Loucy (cell line): ENCODE results near the gene SMG6.
"Not testable (repeated sequence)": the region's sequence is repeated elsewhere in the genome, so short reads cannot be mapped to it uniquely, and the experiment has no call there.

Experiments
- H2AFZ ChIP-seq: fragments of 200-600 bp; sonication (generic); 2 replicates; pipeline ENCODE4 v1.6.0; 2016; ENCODE audit warnings: antibody characterized with exemption, mild to moderate bottlenecking, low read length, moderate library complexity
- H3F3A ChIP-seq: fragments of 200-600 bp; 2 replicates; pipeline ENCODE4 v1.6.0; 2016; ENCODE audit warnings: antibody characterized with exemption, low read depth, mild to moderate bottlenecking
- H3K27me3 ChIP-seq: fragments of 200-600 bp; sonication (generic); 2 replicates; pipeline ENCODE4 v1.6.1; 2014; ENCODE audit warnings: low read length, mild to moderate bottlenecking; ENCODE audit not compliant: insufficient read depth, poor library complexity, severe bottlenecking
- H3K36me3 ChIP-seq: fragments of 200-600 bp; sonication (generic); 2 replicates; pipeline ENCODE4 v1.6.1; 2016; ENCODE audit warnings: low read length; ENCODE audit not compliant: insufficient read depth
- H3K4me1 ChIP-seq: fragments of 200-600 bp; sonication (generic); 2 replicates; pipeline ENCODE4 v1.5.1; 2014; ENCODE audit warnings: low read length, mild to moderate bottlenecking; ENCODE audit not compliant: insufficient read depth, poor library complexity, severe bottlenecking
- H3K4me2 ChIP-seq: fragments of 200-600 bp; sonication (generic); 2 replicates; pipeline ENCODE4 v1.6.0; 2014; ENCODE audit warnings: antibody characterized with exemption, low read length, low read depth, mild to moderate bottlenecking; ENCODE audit not compliant: poor library complexity, severe bottlenecking
- H3K4me3 ChIP-seq: fragments of 200-600 bp; sonication (generic); 2 replicates; pipeline ENCODE4 v1.5.1; 2014; ENCODE audit warnings: low read length, mild to moderate bottlenecking, mixed read lengths; ENCODE audit not compliant: poor library complexity, severe bottlenecking
- H3K79me2 ChIP-seq: fragments of 200-600 bp; sonication (generic); 2 replicates; pipeline ENCODE4 v1.6.1; 2014; ENCODE audit warnings: low read length; ENCODE audit not compliant: insufficient read depth
- H3K9ac ChIP-seq: fragments of 200-600 bp; sonication (generic); 2 replicates; pipeline ENCODE4 v1.6.0; 2014; ENCODE audit warnings: mild to moderate bottlenecking, low read depth, low read length, moderate library complexity; ENCODE audit not compliant: poor library complexity, severe bottlenecking
- H3K9me2 ChIP-seq: fragments of 200-600 bp; sonication (generic); replicated peaks from 2 replicates; pipeline ENCODE4 v1.6.1; 2016; ENCODE audit warnings: low read depth, low read length, mixed read lengths
- H3K9me3 ChIP-seq: fragments of 200-600 bp; sonication (generic); 2 replicates; pipeline ENCODE4 v1.6.1; 2014; ENCODE audit warnings: mild to moderate bottlenecking, antibody characterized with exemption, low read length, low read depth; ENCODE audit not compliant: insufficient read depth
- H4K20me1 ChIP-seq: fragments of 200-600 bp; sonication (generic); 2 replicates; pipeline ENCODE4 v1.6.0; 2014; ENCODE audit warnings: antibody characterized with exemption, low read length, mild to moderate bottlenecking; ENCODE audit not compliant: insufficient read depth, poor library complexity, severe bottlenecking
- CTCF ChIP-seq: fragments of 200-600 bp; sonication (generic); conservative IDR thresholded peaks from 2 replicates; pipeline ENCODE4 v1.5.1; 2014; ENCODE audit warnings: mild to moderate bottlenecking, antibody characterized with exemption, low read length
- EZH2phosphoT487 ChIP-seq: fragments of 200-600 bp; IDR thresholded peaks from 2 replicates; pipeline ENCODE4 v1.6.1; 2018; ENCODE audit warnings: antibody characterized with exemption, mild to moderate bottlenecking, moderate library complexity, borderline replicate concordance

The SMG6 gene

GRCh38 chr17:2203818-2204217 is 99.8 kb downstream of the SMG6 start:
- Histone ChIP-seq H3K79me2 (peaks cover 59% of the 10 kb centered on the region; the same call in 1 of the 2 replicates), H2AFZ (no peak overlapping the region), H3K9me3 (no peaks in the 10 kb centered on the region), H3F3A (no peaks in the 10 kb centered on the region), H3K4me2 (no peak overlapping the region), H4K20me1 (no peaks in the 10 kb centered on the region), H3K9ac (no peak overlapping the region), H3K4me3 (no peak overlapping the region), H3K4me1 (peaks cover 19% of the 10 kb centered on the region), H3K36me3 (peaks cover 41% of the 10 kb centered on the region; the same call in 1 of the 2 replicates), H3K27me3 (no peaks in the 10 kb centered on the region), H3K9me2 (no peaks in the 10 kb centered on the region)
- TF ChIP-seq EZH2phosphoT487 (no peak), CTCF (no peak)

GRCh38 chr17:2202996-2203575 is 100.5 kb downstream of the SMG6 start:
- H3F3A ChIP-seq: no peaks in the 10 kb centered on the region
- no peaks in the 10 kb centered on the region for H4K20me1 ChIP-seq
- no peak for TF ChIP-seq CTCF
- no peak overlapping the region for H3K4me3 ChIP-seq
- peaks cover 57% of the 10 kb centered on the region; the same call in 1 of the 2 replicates for H3K79me2 ChIP-seq
- peaks cover 16% of the 10 kb centered on the region for H3K4me1 ChIP-seq
- no peaks in the 10 kb centered on the region for H3K9me2 ChIP-seq
- H3K27me3 ChIP-seq: no peaks in the 10 kb centered on the region
- peaks cover 33% of the 10 kb centered on the region; the same call in 1 of the 2 replicates for H3K36me3 ChIP-seq
- H2AFZ ChIP-seq: no peak overlapping the region
- H3K9ac ChIP-seq: no peak overlapping the region
- H3K4me2 ChIP-seq: no peak overlapping the region
- no peaks in the 10 kb centered on the region for H3K9me3 ChIP-seq

GRCh38 chr17:2202302-2202995 is 101.1 kb downstream of the SMG6 start:
- Histone ChIP-seq H3K4me3 (no peak overlapping the region), H3K9me3 (no peaks in the 10 kb centered on the region), H3K9me2 (no peaks in the 10 kb centered on the region), H3K36me3 (peaks cover 32% of the 10 kb centered on the region; the same call in 1 of the 2 replicates), H3K4me1 (peaks cover 15% of the 10 kb centered on the region), H3F3A (no peaks in the 10 kb centered on the region), H3K9ac (no peak overlapping the region), H4K20me1 (no peaks in the 10 kb centered on the region), H3K27me3 (no peaks in the 10 kb centered on the region), H3K79me2 (peaks cover 56% of the 10 kb centered on the region; the same call in 1 of the 2 replicates), H3K4me2 (no peak overlapping the region), H2AFZ (no peak overlapping the region)
- no peak for TF ChIP-seq CTCF
- no peak for TF ChIP-seq EZH2phosphoT487

GRCh38 chr17:2199386-2199785 is 104.2 kb downstream of the SMG6 start:
- not testable (repeated sequence) for H3K4me3 ChIP-seq, H2AFZ ChIP-seq, H3K4me2 ChIP-seq, H3K27me3 ChIP-seq, H3K9ac ChIP-seq, H3K9me3 ChIP-seq, H4K20me1 ChIP-seq, H3K9me2 ChIP-seq, H3F3A ChIP-seq
- Histone ChIP-seq H3K79me2 (peaks cover 76% of the 10 kb centered on the region; the same call in 1 of the 2 replicates), H3K36me3 (peaks cover 36% of the 10 kb centered on the region; the same call in 1 of the 2 replicates), H3K4me1 (peaks cover 39% of the 10 kb centered on the region)
